Measurements from ENCODE around the gene SHISA9.

Gene SHISA9

GRCh38 chr16:13029786-13030185 lies 128.4 kb downstream of the SHISA9 start:
- H3K4me3 ChIP-seq (replicated peaks; ENCODE audit: low read depth, low read length): no peak overlapping the region
- no peak for DNase-seq (ENCODE audit: extremely low read depth, low read depth)
- TF ChIP-seq, protein P1, sequence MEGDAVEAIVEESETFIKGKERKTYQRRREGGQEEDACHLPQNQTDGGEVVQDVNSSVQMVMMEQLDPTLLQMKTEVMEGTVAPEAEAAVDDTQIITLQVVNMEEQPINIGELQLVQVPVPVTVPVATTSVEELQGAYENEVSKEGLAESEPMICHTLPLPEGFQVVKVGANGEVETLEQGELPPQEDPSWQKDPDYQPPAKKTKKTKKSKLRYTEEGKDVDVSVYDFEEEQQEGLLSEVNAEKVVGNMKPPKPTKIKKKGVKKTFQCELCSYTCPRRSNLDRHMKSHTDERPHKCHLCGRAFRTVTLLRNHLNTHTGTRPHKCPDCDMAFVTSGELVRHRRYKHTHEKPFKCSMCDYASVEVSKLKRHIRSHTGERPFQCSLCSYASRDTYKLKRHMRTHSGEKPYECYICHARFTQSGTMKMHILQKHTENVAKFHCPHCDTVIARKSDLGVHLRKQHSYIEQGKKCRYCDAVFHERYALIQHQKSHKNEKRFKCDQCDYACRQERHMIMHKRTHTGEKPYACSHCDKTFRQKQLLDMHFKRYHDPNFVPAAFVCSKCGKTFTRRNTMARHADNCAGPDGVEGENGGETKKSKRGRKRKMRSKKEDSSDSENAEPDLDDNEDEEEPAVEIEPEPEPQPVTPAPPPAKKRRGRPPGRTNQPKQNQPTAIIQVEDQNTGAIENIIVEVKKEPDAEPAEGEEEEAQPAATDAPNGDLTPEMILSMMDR (IDR thresholded peaks at IDR 0.05; ENCODE audit: low read depth, low read length, missing control alignments): no peak

DNA sequence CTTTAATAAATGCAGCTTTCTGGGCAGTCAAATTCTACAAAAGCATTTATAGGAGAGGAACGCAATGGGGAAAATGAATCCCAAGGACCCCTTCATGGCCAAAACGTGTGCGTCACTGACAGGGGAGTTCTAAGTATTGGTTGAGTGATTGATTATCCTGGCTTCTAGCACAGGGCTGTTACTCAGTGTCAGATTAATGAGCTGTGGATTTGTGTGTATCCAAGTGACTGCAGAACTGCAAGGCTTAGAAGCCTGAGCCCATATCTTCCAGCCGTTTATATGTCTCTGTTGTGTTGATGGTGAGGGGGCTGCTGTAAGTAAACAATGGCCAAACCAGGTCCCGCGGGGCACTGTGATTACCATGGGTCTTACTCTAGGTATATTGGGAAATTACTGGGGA lies 129.4 kb downstream of the SHISA9 start:
- DNase-seq (ENCODE audit: extremely low read depth, low read depth): no peak
- H3K4me3 ChIP-seq (replicated peaks; ENCODE audit: low read depth, low read length): no peak overlapping the region
- TF ChIP-seq, protein P1 (IDR thresholded peaks at IDR 0.05; ENCODE audit: low read depth, low read length, missing control alignments): no peak

DNA sequence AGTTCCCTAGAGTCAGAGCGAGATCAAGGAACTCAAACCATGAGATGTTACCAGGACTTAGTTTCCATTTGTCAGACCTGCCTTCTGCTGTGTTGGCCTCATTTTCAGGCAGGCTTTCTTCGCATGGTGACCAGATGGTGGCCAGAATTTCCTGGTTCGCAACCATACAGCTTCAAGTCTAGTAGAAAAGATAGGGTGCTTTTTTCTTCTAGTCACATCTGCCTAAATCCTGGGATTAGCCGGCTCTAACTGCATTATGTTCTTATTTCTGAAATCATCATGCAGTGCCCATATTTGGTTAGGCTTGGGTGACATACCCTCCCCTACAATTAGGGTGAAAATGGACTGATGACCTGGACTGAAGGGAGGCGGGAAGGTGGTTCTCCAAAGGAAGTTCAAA lies 131.5 kb downstream of the SHISA9 start:
- TF ChIP-seq, protein P1 (IDR thresholded peaks at IDR 0.05; ENCODE audit: low read depth, low read length, missing control alignments): no peak
- no peak for DNase-seq (ENCODE audit: extremely low read depth, low read depth)
- no peak overlapping the region for H3K4me3 ChIP-seq (replicated peaks; ENCODE audit: low read depth, low read length)

DNA sequence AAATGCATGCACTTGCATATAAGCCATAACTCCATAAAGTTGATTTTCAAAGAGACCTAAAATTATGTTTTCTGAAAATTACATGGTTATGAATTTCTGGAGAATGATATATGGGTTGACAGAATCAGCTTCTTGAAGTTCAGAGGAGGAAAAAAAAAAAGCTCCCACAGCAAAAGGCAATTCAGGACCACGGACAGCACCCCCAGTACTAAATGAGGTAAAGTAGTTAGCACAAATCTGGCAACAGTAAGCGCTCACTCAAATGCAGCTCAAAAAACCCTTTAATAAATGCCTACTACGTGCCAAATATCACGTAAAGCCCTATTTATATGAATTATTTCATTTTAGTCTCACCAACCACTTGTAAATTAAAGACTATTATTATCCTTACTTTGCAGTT lies 135.2 kb downstream of the SHISA9 start:
- peak; percentile 9 for DNase-seq (ENCODE audit: extremely low read depth, low read depth)
- TF ChIP-seq, protein P1 (IDR thresholded peaks at IDR 0.05; ENCODE audit: low read depth, low read length, missing control alignments): no peak
- no peak overlapping the region for H3K4me3 ChIP-seq (replicated peaks; ENCODE audit: low read depth, low read length)

DNA sequence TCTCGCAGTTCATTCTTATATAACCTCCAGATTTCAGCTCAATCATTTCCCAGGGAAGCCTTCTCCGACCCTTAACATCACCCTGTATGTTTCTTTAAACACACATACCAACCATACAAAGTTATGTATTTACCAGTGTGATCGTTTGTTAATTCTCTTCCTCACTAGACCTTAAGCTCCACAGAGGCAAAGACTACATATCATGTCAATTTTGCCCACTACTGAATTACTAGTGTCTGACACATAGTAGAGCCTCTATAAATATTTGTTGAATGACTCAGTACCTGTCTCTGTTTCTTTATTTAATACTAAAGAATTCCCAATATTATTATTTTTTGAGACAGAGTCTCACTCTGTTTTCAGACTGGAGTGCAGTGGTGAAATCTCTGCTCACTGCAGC lies 137.2 kb downstream of the SHISA9 start:
- TF ChIP-seq, protein P1 (IDR thresholded peaks at IDR 0.05; ENCODE audit: low read depth, low read length, missing control alignments): no peak
- DNase-seq (ENCODE audit: extremely low read depth, low read depth): no peak
- H3K4me3 ChIP-seq (replicated peaks; ENCODE audit: low read depth, low read length): no peak overlapping the region

GRCh38 chr16:13039526-13039925 lies 138.1 kb downstream of the SHISA9 start:
- H3K4me3 ChIP-seq (replicated peaks; ENCODE audit: low read depth, low read length): no peak overlapping the region
- TF ChIP-seq, protein P1 (IDR thresholded peaks at IDR 0.05; ENCODE audit: low read depth, low read length, missing control alignments): no peak
- DNase-seq (ENCODE audit: extremely low read depth, low read depth): no peak

- no peak for DNase-seq (ENCODE audit: extremely low read depth, low read depth)
- TF ChIP-seq, protein P1 (IDR thresholded peaks at IDR 0.05; ENCODE audit: low read depth, low read length, missing control alignments): no peak
- H3K4me3 ChIP-seq (replicated peaks; ENCODE audit: low read depth, low read length): no peak overlapping the region
These were observed 139.8 kb downstream of the SHISA9 start for GRCh38 chr16:13041180-13041579.

Measured in HFF-Myc (cell line).